ENCODE measurements around the gene LDLRAD2.

LDLRAD2 gene

DNA sequence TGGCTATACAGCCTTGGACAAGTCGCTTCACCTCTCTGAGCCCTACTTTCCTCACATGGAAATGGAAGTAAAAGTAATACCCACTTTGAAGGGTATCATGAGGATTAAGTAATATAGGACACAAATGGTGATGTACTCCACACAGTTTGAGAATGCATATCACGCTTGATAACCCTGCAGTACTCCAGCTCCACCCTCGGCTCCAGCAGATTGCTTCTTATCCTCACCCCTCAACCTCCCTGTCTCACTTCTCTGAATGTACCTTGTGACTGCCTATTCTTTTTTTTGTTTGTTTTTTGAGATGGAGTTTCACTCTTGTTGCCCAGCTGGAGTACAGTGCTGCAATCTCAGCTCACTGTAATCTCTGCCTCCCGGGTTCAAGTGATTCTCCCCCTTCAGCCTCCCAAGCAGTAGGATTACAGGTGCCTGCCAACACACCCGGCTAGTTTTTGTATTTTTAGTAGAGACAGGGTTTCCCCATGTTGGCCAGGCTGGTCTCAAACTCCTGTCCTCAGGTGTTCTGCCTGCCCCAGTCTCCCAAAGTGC, 55.5 kb downstream of the LDLRAD2 start:
- TF ChIP-seq, protein P1, sequence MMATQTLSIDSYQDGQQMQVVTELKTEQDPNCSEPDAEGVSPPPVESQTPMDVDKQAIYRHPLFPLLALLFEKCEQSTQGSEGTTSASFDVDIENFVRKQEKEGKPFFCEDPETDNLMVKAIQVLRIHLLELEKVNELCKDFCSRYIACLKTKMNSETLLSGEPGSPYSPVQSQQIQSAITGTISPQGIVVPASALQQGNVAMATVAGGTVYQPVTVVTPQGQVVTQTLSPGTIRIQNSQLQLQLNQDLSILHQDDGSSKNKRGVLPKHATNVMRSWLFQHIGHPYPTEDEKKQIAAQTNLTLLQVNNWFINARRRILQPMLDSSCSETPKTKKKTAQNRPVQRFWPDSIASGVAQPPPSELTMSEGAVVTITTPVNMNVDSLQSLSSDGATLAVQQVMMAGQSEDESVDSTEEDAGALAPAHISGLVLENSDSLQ (IDR thresholded peaks at IDR 0.05), result no peak
- TF ChIP-seq BHLHE40 (IDR thresholded peaks at IDR 0.05; ENCODE audit: borderline replicate concordance), result no peak
- ChIA-PET POLR2A (no interaction called here), CTCF (interaction anchor here (0.7 kb wide), 1 partner anchor 666 kb away, joined by 3 read pairs; no protein-coding TSS in a partner anchor)
- no peak for DNase-seq (ENCODE audit: extremely low spot score)

DNA sequence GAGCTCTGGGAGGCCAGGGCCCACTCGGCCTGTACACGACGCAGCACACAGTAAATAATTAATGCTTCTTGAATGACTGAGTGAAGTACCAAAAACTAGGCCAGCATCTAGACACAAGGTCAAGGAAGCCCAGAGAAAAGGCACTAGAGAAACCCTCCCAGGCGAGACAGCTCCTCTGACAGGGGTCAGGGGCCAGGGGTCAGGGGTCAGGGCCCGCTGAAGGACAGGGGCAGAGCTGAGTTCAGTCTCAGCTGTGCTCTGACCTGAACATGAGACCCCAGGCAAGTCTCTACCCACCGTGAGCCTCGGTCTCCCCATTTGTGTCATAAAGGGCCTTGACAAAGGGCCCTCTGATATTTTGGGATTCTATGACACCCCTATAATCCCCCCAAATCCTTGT, 56.4 kb downstream of the LDLRAD2 start:
- no peak for TF ChIP-seq ELF4 (IDR thresholded peaks at IDR 0.05)
- TF ChIP-seq ZNF384 (IDR thresholded peaks at IDR 0.05), result no peak
- TF ChIP-seq, protein P1 (IDR thresholded peaks at IDR 0.05), result no peak
- no peak for TF ChIP-seq FOXA1 (IDR thresholded peaks at IDR 0.05)
- no peak for TF ChIP-seq SP1 (IDR thresholded peaks at IDR 0.05)
- no peak for TF ChIP-seq LEF1 (IDR thresholded peaks at IDR 0.05; ENCODE audit: borderline replicate concordance)
- TF ChIP-seq FOXM1 (IDR thresholded peaks at IDR 0.05; ENCODE audit: borderline replicate concordance), result no peak
- TF ChIP-seq SUZ12 (IDR thresholded peaks at IDR 0.05), result no peak
- TF ChIP-seq BHLHE40 (IDR thresholded peaks at IDR 0.05; ENCODE audit: borderline replicate concordance), result no peak
- no peak for TF ChIP-seq TARDBP (IDR thresholded peaks at IDR 0.05)
- ChIA-PET POLR2A (no interaction called here), CTCF (interaction anchor here (0.7 kb wide), 1 partner anchor 665 kb away, joined by 3 read pairs; no protein-coding TSS in a partner anchor)
- DNase-seq (ENCODE audit: extremely low spot score), result no peak

DNA sequence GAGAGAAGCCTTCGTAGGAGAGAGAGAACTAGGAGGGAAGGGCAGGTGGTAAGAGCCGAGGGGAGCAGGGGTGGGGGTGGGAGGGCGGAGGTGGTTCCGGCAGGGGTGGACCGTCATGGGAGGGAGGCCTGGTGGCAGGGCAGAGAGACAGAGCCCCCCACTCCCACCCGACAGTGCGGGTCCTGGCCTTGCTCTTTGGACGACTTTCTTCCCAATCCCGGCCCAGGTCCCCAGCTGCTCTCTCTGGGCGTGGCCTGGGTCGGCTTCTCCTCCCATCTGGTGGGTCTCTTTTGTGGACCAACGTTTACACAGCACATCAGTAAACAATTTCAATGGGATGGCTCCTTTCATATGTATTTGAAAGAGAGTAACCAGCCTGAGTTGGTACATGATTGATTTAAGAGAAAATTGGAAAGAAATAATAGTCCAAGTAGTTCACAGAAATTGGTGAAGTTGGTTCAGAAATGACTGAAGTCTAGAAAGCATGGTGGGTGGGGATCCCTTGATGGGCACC, 56.9 kb downstream of the LDLRAD2 start:
- ChIA-PET CTCF (no interaction called here), POLR2A (no interaction called here)
- no peak for TF ChIP-seq SUZ12 (IDR thresholded peaks at IDR 0.05)
- TF ChIP-seq NFRKB (IDR thresholded peaks at IDR 0.05), result no peak
- TF ChIP-seq FOXM1 (IDR thresholded peaks at IDR 0.05; ENCODE audit: borderline replicate concordance), result no peak
- TF ChIP-seq TARDBP (IDR thresholded peaks at IDR 0.05), result no peak
- TF ChIP-seq FOXK2 (IDR thresholded peaks at IDR 0.05), result no peak
- TF ChIP-seq, protein P1 (IDR thresholded peaks at IDR 0.05), result no peak
- no peak for TF ChIP-seq ELF4 (IDR thresholded peaks at IDR 0.05)
- TF ChIP-seq FOXA1 (IDR thresholded peaks at IDR 0.05), result no peak
- TF ChIP-seq LEF1 (IDR thresholded peaks at IDR 0.05; ENCODE audit: borderline replicate concordance), result no peak
- no peak for TF ChIP-seq BHLHE40 (IDR thresholded peaks at IDR 0.05; ENCODE audit: borderline replicate concordance)
- TF ChIP-seq SP1 (IDR thresholded peaks at IDR 0.05), result no peak
- no peak for TF ChIP-seq ZNF384 (IDR thresholded peaks at IDR 0.05)
- TF ChIP-seq HDGF (IDR thresholded peaks at IDR 0.05; ENCODE audit: borderline replicate concordance), result no peak
- no peak for TF ChIP-seq CTBP1 (IDR thresholded peaks at IDR 0.05; ENCODE audit: borderline replicate concordance)
- no peak for TF ChIP-seq L3MBTL2 (conservative IDR thresholded peaks at IDR 0.05)
- no peak for TF ChIP-seq ARNT (IDR thresholded peaks at IDR 0.05)
- no peak for DNase-seq (ENCODE audit: extremely low spot score)

DNA sequence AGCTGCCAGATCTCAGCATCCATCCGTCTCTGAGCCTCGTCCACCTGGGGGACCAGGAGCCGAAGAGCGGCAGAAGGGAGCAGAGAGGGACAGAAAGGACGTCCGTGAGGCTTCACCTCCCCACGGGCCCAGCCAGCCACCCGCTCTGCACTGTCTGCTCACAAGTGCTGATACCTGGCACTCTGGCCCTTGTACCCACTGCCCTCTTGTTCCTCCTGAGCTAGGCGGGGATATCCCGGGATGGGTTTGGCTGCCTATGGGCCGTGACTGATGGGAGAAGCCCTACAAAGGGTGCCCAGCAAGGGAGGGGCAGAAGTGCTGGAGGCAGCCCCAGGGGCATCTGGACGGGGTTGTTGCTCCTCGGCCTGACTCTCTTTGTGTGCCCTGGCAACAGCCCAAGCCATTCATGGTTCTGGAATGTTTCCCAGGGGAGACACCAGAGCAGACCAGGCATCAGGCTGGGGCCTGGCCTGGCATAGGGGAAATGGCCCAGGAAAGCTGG, 57.6 kb downstream of the LDLRAD2 start:
- POLR2A ChIA-PET, result no interaction called here
- no peak for DNase-seq (ENCODE audit: extremely low spot score)
- TF ChIP-seq CTBP1 (IDR thresholded peaks at IDR 0.05; ENCODE audit: borderline replicate concordance), result no peak
- no peak for TF ChIP-seq FOXA1 (IDR thresholded peaks at IDR 0.05)
- TF ChIP-seq L3MBTL2 (conservative IDR thresholded peaks at IDR 0.05), result no peak
- no peak for TF ChIP-seq LEF1 (IDR thresholded peaks at IDR 0.05; ENCODE audit: borderline replicate concordance)
- TF ChIP-seq SP1 (IDR thresholded peaks at IDR 0.05), result no peak
- TF ChIP-seq BHLHE40 (IDR thresholded peaks at IDR 0.05; ENCODE audit: borderline replicate concordance), result no peak
- no peak for TF ChIP-seq TARDBP (IDR thresholded peaks at IDR 0.05)
- TF ChIP-seq ARNT (IDR thresholded peaks at IDR 0.05), result no peak
- TF ChIP-seq, protein P1 (IDR thresholded peaks at IDR 0.05), result no peak
- TF ChIP-seq ZNF384 (IDR thresholded peaks at IDR 0.05), result no peak
- TF ChIP-seq HDGF (IDR thresholded peaks at IDR 0.05; ENCODE audit: borderline replicate concordance), result no peak
- no peak for TF ChIP-seq FOXM1 (IDR thresholded peaks at IDR 0.05; ENCODE audit: borderline replicate concordance)
- TF ChIP-seq ELF4 (IDR thresholded peaks at IDR 0.05), result no peak
- no peak for TF ChIP-seq SUZ12 (IDR thresholded peaks at IDR 0.05)
- TF ChIP-seq NFRKB (IDR thresholded peaks at IDR 0.05), result no peak
- TF ChIP-seq FOXK2 (IDR thresholded peaks at IDR 0.05), result no peak
- CTCF ChIA-PET, result no interaction called here

DNA sequence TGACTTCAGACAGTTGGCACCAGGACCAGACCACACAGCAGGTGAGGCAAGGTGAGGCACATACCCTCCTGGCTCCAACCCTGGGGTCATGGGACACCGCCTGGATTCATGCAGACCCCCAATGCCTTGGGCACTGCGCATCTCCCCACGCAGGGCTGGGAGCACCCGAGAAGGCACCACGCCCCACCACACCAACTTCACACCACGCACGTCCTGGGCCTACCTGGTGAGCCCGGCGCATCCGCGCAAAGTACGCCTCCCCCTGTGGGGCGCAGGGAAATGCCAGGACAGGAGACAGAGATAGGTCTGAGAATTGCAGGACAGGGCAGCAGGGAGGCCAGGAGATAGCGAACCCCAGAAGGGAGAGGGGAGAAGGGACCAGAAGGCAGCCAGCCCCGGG, 58.5 kb downstream of the LDLRAD2 start:
- DNase-seq (ENCODE audit: extremely low spot score), result no peak
- TF ChIP-seq SUZ12 (IDR thresholded peaks at IDR 0.05) (no peak), HDGF (IDR thresholded peaks at IDR 0.05; ENCODE audit: borderline replicate concordance) (no peak), NFRKB (IDR thresholded peaks at IDR 0.05) (no peak), CTBP1 (IDR thresholded peaks at IDR 0.05; ENCODE audit: borderline replicate concordance) (no peak), LEF1 (IDR thresholded peaks at IDR 0.05; ENCODE audit: borderline replicate concordance) (no peak), BHLHE40 (IDR thresholded peaks at IDR 0.05; ENCODE audit: borderline replicate concordance) (no peak), ZNF384 (IDR thresholded peaks at IDR 0.05) (no peak), ARNT (IDR thresholded peaks at IDR 0.05) (no peak), SP1 (IDR thresholded peaks at IDR 0.05) (no peak), FOXK2 (IDR thresholded peaks at IDR 0.05) (no peak), FOXA1 (IDR thresholded peaks at IDR 0.05) (no peak), L3MBTL2 (conservative IDR thresholded peaks at IDR 0.05) (no peak)
- TF ChIP-seq, protein P1 (IDR thresholded peaks at IDR 0.05), result no peak
- ChIA-PET POLR2A (no interaction called here), CTCF (no interaction called here)
